SK-N-SH (cell line): ENCODE data around the gene FTO. TPM values are rescaled to one million over a fixed set of nuclear protein-coding genes. Genes with fewer than 3 reads are reported as not detected.

Experiments used
- CTCF ChIA-PET: fragments of 300-600, 350-600 bp; formaldehyde crosslinking; extraction: SDS; loops from one replicate; lab custom pipeline; 2021; lab: Yijun Ruan, JAX
- POLR2A ChIA-PET: fragments of 350-600 bp; sonication (Branson Sonifier 250); formaldehyde crosslinking; extraction: SDS; loops from one replicate; lab custom pipeline; 2020; ENCODE audit warnings: antibody characterized with exemption, inconsistent platforms; lab: Yijun Ruan, JAX
- DNase-seq: peaks from one replicate; pipeline ENCODE4 v3.0.0; 2012
- H2AFZ ChIP-seq: fragments of 200-600 bp; sonication (generic); 2 replicates; pipeline ENCODE4 v1.8.1; 2016; ENCODE audit warnings: antibody characterized with exemption, mild to moderate bottlenecking, low read depth
- H3F3A ChIP-seq: fragments of 200-600 bp; sonication (generic); replicated peaks from 2 replicates; pipeline ENCODE3; 2016; ENCODE audit warnings: antibody characterized with exemption, mild to moderate bottlenecking; ENCODE audit not compliant: insufficient read depth
- H3K27ac ChIP-seq, 2 experiments: fragments of 200-500 bp in 1 of 2; fragments of 200-600 bp in 1 of 2; sonication (Bioruptor generic) in 1 of 2; sonication (generic), shearing (Covaris generic) in 1 of 2; 2 replicates each; pipeline versions ENCODE4 v1.5.1 to v1.6.1; 2014 to 2016; ENCODE audit warnings: low read depth in 2 of 2, inconsistent platforms in 1 of 2, low read length in 1 of 2, mild to moderate bottlenecking in 1 of 2, mixed read lengths in 1 of 2
- H3K27me3 ChIP-seq: fragments of 200-600 bp; sonication (generic), shearing (Covaris generic); 2 replicates; pipeline ENCODE4 v1.6.1; 2016; ENCODE audit warnings: mixed run types; ENCODE audit not compliant: insufficient read depth
- H3K36me3 ChIP-seq, 2 experiments: fragments of 200-500 bp in 1 of 2; fragments of 200-600 bp in 1 of 2; sonication (Bioruptor generic) in 1 of 2; sonication (generic) in 1 of 2; replicated peaks in 1 of 2; 2 replicates each; pipeline versions ENCODE3 to v1.5.1; 2014 to 2016; ENCODE audit warnings: low read length in 1 of 2, mild to moderate bottlenecking in 1 of 2; ENCODE audit not compliant: insufficient read depth in 2 of 2, control insufficient read depth in 1 of 2
- H3K4me1 ChIP-seq, 2 experiments: fragments of 200-500 bp in 1 of 2; fragments of 200-600 bp in 1 of 2; sonication (Bioruptor generic) in 1 of 2; sonication (generic), shearing (Covaris generic) in 1 of 2; 2 replicates each; pipeline versions ENCODE4 v1.5.1 to v1.6.1; 2014 to 2016; ENCODE audit warnings: low read depth in 1 of 2, low read length in 1 of 2, mixed run types in 1 of 2; ENCODE audit not compliant: insufficient read depth in 2 of 2, control insufficient read depth in 1 of 2
- H3K4me2 ChIP-seq: fragments of 200-600 bp; sonication (generic), shearing (Covaris generic); 2 replicates; pipeline ENCODE4 v1.6.1; 2017; ENCODE audit warnings: mixed run types
- H3K4me3 ChIP-seq, 2 experiments: fragments of 200-500 bp in 1 of 2; fragments of 200-600 bp in 1 of 2; sonication (Bioruptor generic) in 1 of 2; sonication (generic), shearing (Covaris generic) in 1 of 2; 2 replicates each; pipeline versions ENCODE4 v1.5.1 to v1.8.1; 2014 to 2016; ENCODE audit warnings: low read depth in 2 of 2, inconsistent platforms in 1 of 2, low read length in 1 of 2, mild to moderate bottlenecking in 1 of 2, mixed read lengths in 1 of 2, moderate library complexity in 1 of 2
- H3K79me2 ChIP-seq: fragments of 200-600 bp; sonication (generic); 2 replicates; pipeline ENCODE4 v1.8.1; 2017; ENCODE audit warnings: mild to moderate bottlenecking; ENCODE audit not compliant: insufficient read depth
- H3K9ac ChIP-seq: fragments of 200-600 bp; sonication (generic); 2 replicates; pipeline ENCODE4 v1.6.1; 2017; ENCODE audit warnings: mixed run types
- H3K9me2 ChIP-seq: fragments of 200-600 bp; sonication (generic); 2 replicates; pipeline ENCODE4 v1.6.1; 2017; ENCODE audit warnings: mixed run types
- H3K9me3 ChIP-seq: fragments of 200-600 bp; sonication (generic); 2 replicates; pipeline ENCODE4 v1.6.1; 2017; ENCODE audit warnings: mixed run types, mild to moderate bottlenecking, moderate library complexity
- H4K20me1 ChIP-seq: fragments of 200-600 bp; sonication (generic); 2 replicates; pipeline ENCODE4 v1.6.1; 2017; ENCODE audit warnings: mild to moderate bottlenecking, mixed run types; ENCODE audit not compliant: insufficient read depth
- EZH2phosphoT487 ChIP-seq: fragments of 200-600 bp; sonication (generic); IDR thresholded peaks from 2 replicates; pipeline ENCODE4 v1.6.1; 2017; ENCODE audit warnings: low read depth, mixed run types, mild to moderate bottlenecking, antibody characterized with exemption, moderate library complexity, borderline replicate concordance
- FOXJ3 ChIP-seq: sonication (generic); formaldehyde crosslinking; IDR thresholded peaks from 2 replicates; pipeline ENCODE4 v1.5.1; 2020; ENCODE audit warnings: mild to moderate bottlenecking, missing genetic modification reagents
- FOXM1 ChIP-seq: IDR thresholded peaks from 2 replicates; pipeline ENCODE4 v1.4.0; 2012; ENCODE audit warnings: low read depth, mild to moderate bottlenecking
- GABPA ChIP-seq: IDR thresholded peaks from 2 replicates; pipeline ENCODE4 v1.4.0; 2012; ENCODE audit warnings: low read depth, mild to moderate bottlenecking
- JUND ChIP-seq: IDR thresholded peaks from 2 replicates; pipeline ENCODE4 v1.4.0; 2012
- MEF2A ChIP-seq: IDR thresholded peaks from 2 replicates; pipeline ENCODE4 v1.4.0; 2012; ENCODE audit warnings: low read depth, borderline replicate concordance
- MXI1 ChIP-seq: IDR thresholded peaks from 2 replicates; pipeline ENCODE4 v1.6.1; 2012; ENCODE audit warnings: mild to moderate bottlenecking, low read depth, low read length, improper control_type of control experiment
- NRF1 ChIP-seq: IDR thresholded peaks from 2 replicates; pipeline ENCODE4 v1.6.1; 2012; ENCODE audit warnings: low read depth, mild to moderate bottlenecking, low read length
- RAD21 ChIP-seq: IDR thresholded peaks from 2 replicates; pipeline ENCODE4 v1.6.1; 2012; ENCODE audit warnings: mild to moderate bottlenecking, low read length
- RXRA ChIP-seq: IDR thresholded peaks from 2 replicates; pipeline ENCODE4 v1.4.0; 2012; ENCODE audit warnings: low read depth, mild to moderate bottlenecking, borderline replicate concordance
- TAF1 ChIP-seq: IDR thresholded peaks from 2 replicates; pipeline ENCODE4 v1.6.1; 2012; ENCODE audit warnings: low read depth, mild to moderate bottlenecking, low read length, moderate library complexity, borderline replicate concordance
- WGBS: methylation state at CpG from one replicate; pipeline ENCODE4 v1.1.6; 2017; ENCODE audit warnings: low lambda C conversion rate; 5-methylcytosine and 5-hydroxymethylcytosine counted together
- polyA plus RNA-seq, 3 experiments: library from polyadenylated mRNA; depleted of rRNA; stranded (reverse); fragments of >200 nt; gene quantifications; 2 replicates each; pipeline ENCODE4 v1.2.3, GENCODE V29; 2012
- TF ChIP-seq, protein P1 (sequence below): IDR thresholded peaks from 2 replicates; pipeline ENCODE4 v1.4.0; 2012; ENCODE audit warnings: low read depth
- TF ChIP-seq, protein P2 (sequence below): IDR thresholded peaks from 2 replicates; pipeline ENCODE4 v1.4.0; 2012; ENCODE audit warnings: low read depth, borderline replicate concordance
- TF ChIP-seq, protein P3 (sequence below): fragments of 150-350 bp; IDR thresholded peaks from 2 replicates; pipeline ENCODE4 v1.6.1; 2016; ENCODE audit warnings: mild to moderate bottlenecking, low read depth, low read length
- TF ChIP-seq, protein P4 (sequence below): IDR thresholded peaks from 2 replicates; pipeline ENCODE4 v1.6.1; 2012; ENCODE audit warnings: mild to moderate bottlenecking, low read depth, low read length, moderate library complexity
- TF ChIP-seq, protein P5 (sequence below): fragments of 150-350 bp; IDR thresholded peaks from 2 replicates; pipeline ENCODE4 v1.6.1; 2017; ENCODE audit warnings: antibody characterized with exemption, low read length, low read depth, borderline replicate concordance

FTO gene
- polyA plus RNA-seq, 1 of the 3 experiments (the other 2 are of a cell fraction) = 41.2 TPM

DNA sequence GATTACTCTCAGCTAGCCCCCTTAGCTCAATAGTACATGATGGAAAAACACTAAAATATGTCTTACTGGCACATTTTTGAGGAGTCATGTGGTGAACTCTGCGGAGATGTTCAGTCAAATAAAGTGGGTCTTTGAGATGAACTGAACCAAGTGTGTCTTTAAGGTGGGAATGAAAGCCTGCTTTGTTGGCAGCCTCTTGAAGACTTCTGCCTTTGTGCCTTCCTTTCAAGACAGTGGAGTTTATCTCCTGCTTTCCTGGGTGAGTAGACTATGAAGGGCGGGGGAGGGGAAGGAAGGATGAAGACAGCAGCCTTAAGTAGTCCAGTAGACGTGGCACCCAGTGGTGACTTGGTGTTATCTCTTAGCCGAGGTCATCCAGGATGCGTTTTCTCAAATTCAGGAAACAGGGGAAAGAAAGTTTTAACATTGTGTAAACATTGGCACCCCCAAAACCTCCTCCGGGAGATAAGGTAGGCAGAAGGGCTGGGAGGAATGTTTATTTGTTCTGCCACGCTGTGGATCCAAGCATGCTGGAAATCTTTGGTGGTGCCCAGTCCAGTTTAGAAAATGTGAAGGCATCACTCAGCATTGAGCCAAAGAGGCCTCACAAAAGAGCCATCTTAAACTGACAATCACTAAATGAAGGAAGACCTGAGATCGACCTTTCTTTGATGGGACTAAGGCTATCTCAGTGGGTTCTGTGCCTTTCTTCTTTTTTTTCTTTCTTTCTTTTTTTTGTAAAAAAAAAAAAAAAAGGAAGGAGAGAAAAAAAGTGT, 220.6 kb downstream of the FTO start (continued):
- no peak for TF ChIP-seq FOXJ3 (CRISPR knock-in tag)

DNA sequence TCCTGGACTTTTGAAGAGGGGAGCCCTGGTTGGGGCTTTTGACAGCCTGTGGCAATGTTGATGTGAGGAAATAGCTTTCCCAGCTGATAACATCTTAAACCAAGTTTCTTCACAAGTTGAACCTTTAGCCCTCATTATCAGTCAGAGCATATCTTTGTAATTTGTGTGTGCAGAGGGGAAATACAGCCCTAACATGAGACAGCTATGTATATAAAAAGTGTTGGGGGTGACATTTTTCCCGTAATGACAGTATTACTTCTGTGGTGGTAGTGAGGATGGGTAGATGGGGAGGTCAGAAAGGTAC, 221.1 kb downstream of the FTO start:
- Histone ChIP-seq H3K27me3 (no peaks in the 10 kb centered on the region), H3K4me1 (peaks cover 0 to 5% of the 10 kb centered on the region in 2 experiments; a peak in 2 of 4 replicates), H2AFZ (no peak overlapping the region), H3K36me3 (no peaks in the 10 kb centered on the region), H3K79me2 (no peaks in the 10 kb centered on the region), H3K9me2 (no peaks in the 10 kb centered on the region), H3K4me2 (no peak overlapping the region), H4K20me1 (no peaks in the 10 kb centered on the region), H3K9ac (no peak overlapping the region), H3K9me3 (no peaks in the 10 kb centered on the region), H3K27ac (no peak overlapping the region), H3K4me3 (no peak overlapping the region), H3F3A (no peaks in the 10 kb centered on the region)
- 94% methylated on average over 1 of the region's 1 CpG for WGBS
- POLR2A ChIA-PET = no interaction called here
- DNase-seq = no peak
- TF ChIP-seq RAD21 (no peak), MEF2A (no peak), JUND (no peak), NRF1 (no peak), TAF1 (no peak), FOXJ3 (CRISPR knock-in tag) (no peak), GABPA (no peak), FOXM1 (no peak), EZH2phosphoT487 (no peak), MXI1 (no peak), RXRA (no peak)
- TF ChIP-seq, protein P1, sequence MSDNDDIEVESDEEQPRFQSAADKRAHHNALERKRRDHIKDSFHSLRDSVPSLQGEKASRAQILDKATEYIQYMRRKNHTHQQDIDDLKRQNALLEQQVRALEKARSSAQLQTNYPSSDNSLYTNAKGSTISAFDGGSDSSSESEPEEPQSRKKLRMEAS = no peak
- TF ChIP-seq, protein P2, sequence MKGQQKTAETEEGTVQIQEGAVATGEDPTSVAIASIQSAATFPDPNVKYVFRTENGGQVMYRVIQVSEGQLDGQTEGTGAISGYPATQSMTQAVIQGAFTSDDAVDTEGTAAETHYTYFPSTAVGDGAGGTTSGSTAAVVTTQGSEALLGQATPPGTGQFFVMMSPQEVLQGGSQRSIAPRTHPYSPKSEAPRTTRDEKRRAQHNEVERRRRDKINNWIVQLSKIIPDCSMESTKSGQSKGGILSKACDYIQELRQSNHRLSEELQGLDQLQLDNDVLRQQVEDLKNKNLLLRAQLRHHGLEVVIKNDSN = no peak
- TF ChIP-seq, protein P3, sequence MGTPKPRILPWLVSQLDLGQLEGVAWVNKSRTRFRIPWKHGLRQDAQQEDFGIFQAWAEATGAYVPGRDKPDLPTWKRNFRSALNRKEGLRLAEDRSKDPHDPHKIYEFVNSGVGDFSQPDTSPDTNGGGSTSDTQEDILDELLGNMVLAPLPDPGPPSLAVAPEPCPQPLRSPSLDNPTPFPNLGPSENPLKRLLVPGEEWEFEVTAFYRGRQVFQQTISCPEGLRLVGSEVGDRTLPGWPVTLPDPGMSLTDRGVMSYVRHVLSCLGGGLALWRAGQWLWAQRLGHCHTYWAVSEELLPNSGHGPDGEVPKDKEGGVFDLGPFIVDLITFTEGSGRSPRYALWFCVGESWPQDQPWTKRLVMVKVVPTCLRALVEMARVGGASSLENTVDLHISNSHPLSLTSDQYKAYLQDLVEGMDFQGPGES = no peak
- TF ChIP-seq, protein P4, sequence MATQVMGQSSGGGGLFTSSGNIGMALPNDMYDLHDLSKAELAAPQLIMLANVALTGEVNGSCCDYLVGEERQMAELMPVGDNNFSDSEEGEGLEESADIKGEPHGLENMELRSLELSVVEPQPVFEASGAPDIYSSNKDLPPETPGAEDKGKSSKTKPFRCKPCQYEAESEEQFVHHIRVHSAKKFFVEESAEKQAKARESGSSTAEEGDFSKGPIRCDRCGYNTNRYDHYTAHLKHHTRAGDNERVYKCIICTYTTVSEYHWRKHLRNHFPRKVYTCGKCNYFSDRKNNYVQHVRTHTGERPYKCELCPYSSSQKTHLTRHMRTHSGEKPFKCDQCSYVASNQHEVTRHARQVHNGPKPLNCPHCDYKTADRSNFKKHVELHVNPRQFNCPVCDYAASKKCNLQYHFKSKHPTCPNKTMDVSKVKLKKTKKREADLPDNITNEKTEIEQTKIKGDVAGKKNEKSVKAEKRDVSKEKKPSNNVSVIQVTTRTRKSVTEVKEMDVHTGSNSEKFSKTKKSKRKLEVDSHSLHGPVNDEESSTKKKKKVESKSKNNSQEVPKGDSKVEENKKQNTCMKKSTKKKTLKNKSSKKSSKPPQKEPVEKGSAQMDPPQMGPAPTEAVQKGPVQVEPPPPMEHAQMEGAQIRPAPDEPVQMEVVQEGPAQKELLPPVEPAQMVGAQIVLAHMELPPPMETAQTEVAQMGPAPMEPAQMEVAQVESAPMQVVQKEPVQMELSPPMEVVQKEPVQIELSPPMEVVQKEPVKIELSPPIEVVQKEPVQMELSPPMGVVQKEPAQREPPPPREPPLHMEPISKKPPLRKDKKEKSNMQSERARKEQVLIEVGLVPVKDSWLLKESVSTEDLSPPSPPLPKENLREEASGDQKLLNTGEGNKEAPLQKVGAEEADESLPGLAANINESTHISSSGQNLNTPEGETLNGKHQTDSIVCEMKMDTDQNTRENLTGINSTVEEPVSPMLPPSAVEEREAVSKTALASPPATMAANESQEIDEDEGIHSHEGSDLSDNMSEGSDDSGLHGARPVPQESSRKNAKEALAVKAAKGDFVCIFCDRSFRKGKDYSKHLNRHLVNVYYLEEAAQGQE = no peak
- TF ChIP-seq, protein P5, sequence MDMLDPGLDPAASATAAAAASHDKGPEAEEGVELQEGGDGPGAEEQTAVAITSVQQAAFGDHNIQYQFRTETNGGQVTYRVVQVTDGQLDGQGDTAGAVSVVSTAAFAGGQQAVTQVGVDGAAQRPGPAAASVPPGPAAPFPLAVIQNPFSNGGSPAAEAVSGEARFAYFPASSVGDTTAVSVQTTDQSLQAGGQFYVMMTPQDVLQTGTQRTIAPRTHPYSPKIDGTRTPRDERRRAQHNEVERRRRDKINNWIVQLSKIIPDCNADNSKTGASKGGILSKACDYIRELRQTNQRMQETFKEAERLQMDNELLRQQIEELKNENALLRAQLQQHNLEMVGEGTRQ = no peak
- CTCF ChIA-PET = no interaction called here
